HepG2 (cell line): Measurements from ENCODE around the gene EVC. TPM values are rescaled to one million over a fixed set of nuclear protein-coding genes. Genes with fewer than 3 reads are reported as not detected.
A peak's percentile ranks its signal among the peaks of the same experiment; 100 is the strongest.

Experiments used
- EHMT2 ChIP-seq: fragments of 200-600 bp; sonication (generic); IDR thresholded peaks from 2 replicates; pipeline ENCODE4 v1.7.0; 2017; ENCODE audit warnings: antibody characterized with exemption, low read depth, low read length, borderline replicate concordance
- HNF1A ChIP-seq, 2 experiments: sonication (generic) in 1 of 2; formaldehyde crosslinking in 1 of 2; IDR thresholded peaks; 2 replicates each; pipeline versions ENCODE4 v1.4.0 to v1.6.1; 2016 to 2020; ENCODE audit warnings: borderline replicate concordance in 1 of 2, low read depth in 1 of 2, mild to moderate bottlenecking in 1 of 2, missing genetic modification reagents in 1 of 2
- SKIL ChIP-seq: sonication (generic); formaldehyde crosslinking; IDR thresholded peaks from 2 replicates; pipeline ENCODE4 v1.8.0; 2022; ENCODE audit warnings: missing genetic modification reagents, mild to moderate bottlenecking, moderate library complexity, borderline replicate concordance
- THRA ChIP-seq: sonication (generic); formaldehyde crosslinking; IDR thresholded peaks from 2 replicates; pipeline ENCODE4 v1.4.0; 2020; ENCODE audit warnings: missing genetic modification reagents, borderline replicate concordance
- ZBTB42 ChIP-seq: sonication (generic); formaldehyde crosslinking; IDR thresholded peaks from 2 replicates; pipeline ENCODE4 v1.5.0; 2020; ENCODE audit warnings: mild to moderate bottlenecking, missing genetic modification reagents
- ZNF230 ChIP-seq: sonication (generic); formaldehyde crosslinking; IDR thresholded peaks from 2 replicates; pipeline ENCODE4 v1.4.0; 2020; ENCODE audit warnings: mild to moderate bottlenecking, missing genetic modification reagents
- ZNF30 ChIP-seq: sonication (generic); formaldehyde crosslinking; IDR thresholded peaks from 2 replicates; pipeline ENCODE4 v1.5.0; 2020; ENCODE audit warnings: mild to moderate bottlenecking, missing genetic modification reagents
- ZNF382 ChIP-seq: sonication (generic); formaldehyde crosslinking; IDR thresholded peaks from 2 replicates; pipeline ENCODE4 v1.5.0; 2020; ENCODE audit warnings: missing genetic modification reagents, mild to moderate bottlenecking, borderline replicate concordance
- ZNF646 ChIP-seq: sonication (generic); formaldehyde crosslinking; IDR thresholded peaks from 2 replicates; pipeline ENCODE4 v1.9.0; 2021; ENCODE audit warnings: mild to moderate bottlenecking, missing genetic modification reagents
- ZNF691 ChIP-seq: sonication (generic); formaldehyde crosslinking; IDR thresholded peaks from 2 replicates; pipeline ENCODE4 v1.4.0; 2020; ENCODE audit warnings: missing genetic modification reagents, low read depth, mild to moderate bottlenecking, borderline replicate concordance
- ZNF703 ChIP-seq: sonication (generic); formaldehyde crosslinking; IDR thresholded peaks from 2 replicates; pipeline ENCODE4 v1.5.1; 2020; ENCODE audit warnings: missing genetic modification reagents, mild to moderate bottlenecking, moderate library complexity, borderline replicate concordance
- polyA plus RNA-seq, 8 experiments: library from polyadenylated mRNA; depleted of rRNA in 3 of 8; stranded (reverse) in 7 of 8; unstranded in 1 of 8; fragments of >200 nt; fragmentation: Illumina TruSeq in 4 of 8; extraction: Trizol in 4 of 8; gene quantifications; 2 replicates each; pipeline versions ENCODE4 v1.2.1 to v1.2.3, GENCODE V29; 2011 to 2016; ENCODE audit warnings: low read depth in 4 of 8, missing spikeins in 1 of 8, mixed read lengths in 1 of 8; ENCODE audit not compliant: insufficient read depth in 1 of 8
- total RNA-seq, 5 experiments: library from RNA; depleted of rRNA; stranded (reverse); fragments of >200 nt; fragmentation: Illumina TruSeq; extraction: Trizol; gene quantifications; 2 replicates each; pipeline ENCODE4 v1.2.3, GENCODE V29; 2016; ENCODE audit warnings: low read depth in 1 of 5

EVC gene
- total and polyA plus RNA-seq, 2 of the 13 experiments (the other 11 are each of a cell fraction or from before 2014, with no cell fraction given): 3.1 to 4.9 TPM

GRCh38 chr4:5711479-5712184 is 631 bp downstream of the EVC start (continued):
- TF ChIP-seq SKIL (CRISPR knock-in tag): no peak
- TF ChIP-seq ZBTB42 (CRISPR knock-in tag): peak; percentile 73; the same call in 1 of the 2 replicates
- TF ChIP-seq ZNF30 (CRISPR knock-in tag): no peak
- TF ChIP-seq ZNF382 (CRISPR knock-in tag): no peak
- TF ChIP-seq THRA (CRISPR knock-in tag): no peak
- no peak for TF ChIP-seq EHMT2
- no peak for TF ChIP-seq HNF1A (IDR thresholded peaks at IDR 0.05; ENCODE audit: low read depth)
- 0 out of 2 replicates have a peak, but pooled peaks have one; percentile 32 for TF ChIP-seq HNF1A (CRISPR knock-in tag; IDR thresholded peaks at IDR 0.05; ENCODE audit: borderline replicate concordance)
- TF ChIP-seq ZNF230 (CRISPR knock-in tag): 0 out of 2 replicates have a peak, but pooled peaks have one; percentile 43
- no peak for TF ChIP-seq ZNF646
- TF ChIP-seq ZNF691: 0 out of 2 replicates have a peak, but pooled peaks have one; percentile 16
- TF ChIP-seq ZNF703 (CRISPR knock-in tag): no peak
